ENCODE measurements around the gene ARF6. TPM values are rescaled to one million over a fixed set of nuclear protein-coding genes. Genes with fewer than 3 reads are reported as not detected.

The ARF6 gene
- total RNA-seq, result 10 to 100 TPM; 20.7 to 40.0 (median 30.8) TPM

- H3K27ac ChIP-seq, result peak within 1 kb of the TSS; percentile 96 to 100 (median 98)
- intact Hi-C loops (cut with DNase I; ENCODE audit: low total_unique reads) (loop anchor here (1.0 to 2.0 kb wide), 5 partner anchors 24 to 338 kb away; partner anchors contain the start of genes NEMF and SOS2), in situ Hi-C loops (cut with MboI; ENCODE audit: low sequenced_read_pairs in 4 of 4) (loop anchor here in 1 of 4 donors (10.0 kb wide), 1 partner anchor 112 kb away; no protein-coding TSS in a partner anchor)
- ATAC-seq (peak; percentile 89 to 90), DNase-seq (peak; percentile 98 to 99)
- H3K36me3 ChIP-seq, result peaks cover 0 to 19% of the 10 kb centered on the region in 2 donors
- TF ChIP-seq POLR2A (IDR thresholded peaks at IDR 0.05), result peak; percentile 98 to 99
- TF ChIP-seq, protein P1, sequence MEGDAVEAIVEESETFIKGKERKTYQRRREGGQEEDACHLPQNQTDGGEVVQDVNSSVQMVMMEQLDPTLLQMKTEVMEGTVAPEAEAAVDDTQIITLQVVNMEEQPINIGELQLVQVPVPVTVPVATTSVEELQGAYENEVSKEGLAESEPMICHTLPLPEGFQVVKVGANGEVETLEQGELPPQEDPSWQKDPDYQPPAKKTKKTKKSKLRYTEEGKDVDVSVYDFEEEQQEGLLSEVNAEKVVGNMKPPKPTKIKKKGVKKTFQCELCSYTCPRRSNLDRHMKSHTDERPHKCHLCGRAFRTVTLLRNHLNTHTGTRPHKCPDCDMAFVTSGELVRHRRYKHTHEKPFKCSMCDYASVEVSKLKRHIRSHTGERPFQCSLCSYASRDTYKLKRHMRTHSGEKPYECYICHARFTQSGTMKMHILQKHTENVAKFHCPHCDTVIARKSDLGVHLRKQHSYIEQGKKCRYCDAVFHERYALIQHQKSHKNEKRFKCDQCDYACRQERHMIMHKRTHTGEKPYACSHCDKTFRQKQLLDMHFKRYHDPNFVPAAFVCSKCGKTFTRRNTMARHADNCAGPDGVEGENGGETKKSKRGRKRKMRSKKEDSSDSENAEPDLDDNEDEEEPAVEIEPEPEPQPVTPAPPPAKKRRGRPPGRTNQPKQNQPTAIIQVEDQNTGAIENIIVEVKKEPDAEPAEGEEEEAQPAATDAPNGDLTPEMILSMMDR (IDR thresholded peaks at IDR 0.05 in 4 of 5, conservative IDR thresholded peaks at IDR 0.05 in 1 of 5), result peak in 3 of 5 experiments; percentile 11 to 22 (median 20)
- peaks cover 39 to 46% of the 10 kb centered on the region in 2 donors for H3K4me1 ChIP-seq
- no peaks in the 10 kb centered on the region for H3K9me3 ChIP-seq
- H3K27me3 ChIP-seq, result no peaks in the 10 kb centered on the region
- H3K4me3 ChIP-seq, result peak within 1 kb of the TSS; percentile 66 to 93 (median 89)
Measured at GRCh38 chr14:49892636-49893308, at the start of gene ARF6. TSS of gene ARF6 (plus strand) at chr14:49893082. CDS start at chr14:49893737, 655 bp downstream.

- H3K9me3 ChIP-seq, result no peaks in the 10 kb centered on the region
- peaks cover 0 to 38% of the 10 kb centered on the region in 2 donors for H3K36me3 ChIP-seq
- H3K4me1 ChIP-seq, result peaks cover 34% of the 10 kb centered on the region in 2 donors
- ATAC-seq (no peak), DNase-seq (no peak)
- peak overlapping the region; percentile 92 to 98 (median 96) for H3K27ac ChIP-seq
- H3K27me3 ChIP-seq, result no peaks in the 10 kb centered on the region
- intact Hi-C loops (cut with DNase I; ENCODE audit: low total_unique reads), result no loop called here
- TF ChIP-seq, protein P1 (IDR thresholded peaks at IDR 0.05 in 4 of 5, conservative IDR thresholded peaks at IDR 0.05 in 1 of 5), result no peak
- TF ChIP-seq POLR2A (IDR thresholded peaks at IDR 0.05), result no peak
- H3K4me3 ChIP-seq, result no peak overlapping the region
- in situ Hi-C loops (cut with MboI; ENCODE audit: low sequenced_read_pairs in 4 of 4), result loop anchor here in 2 of 4 donors (25.0 kb wide), 1 partner anchor 212 kb away; the partner anchor contains the start of gene DNAAF2 (in 2 of the 2)
Measured at GRCh38 chr14:49849213-49849847, 43.6 kb upstream of the ARF6 start.

- ATAC-seq (no peak), DNase-seq (no peak)
- Histone ChIP-seq H3K36me3 (peaks cover 0 to 20% of the 10 kb centered on the region in 2 donors), H3K4me3 (peak overlapping the region; percentile 78 to 95 (median 86)), H3K9me3 (no peaks in the 10 kb centered on the region), H3K27me3 (no peaks in the 10 kb centered on the region), H3K27ac (peak overlapping the region; percentile 92 to 98 (median 96)), H3K4me1 (peaks cover 32 to 34% of the 10 kb centered on the region in 2 donors)
- in situ Hi-C loops (cut with MboI; ENCODE audit: low sequenced_read_pairs in 4 of 4) (loop anchor here in 2 of 4 donors (25.0 kb wide), 1 partner anchor 685 kb away; the partner anchor contains the start of gene MAP4K5 (in 2 of the 2)), intact Hi-C loops (cut with DNase I; ENCODE audit: low total_unique reads) (loop anchor here (1.0 to 5.0 kb wide), 4 partner anchors 41 to 265 kb away; partner anchors contain the start of genes ARF6, DNAAF2, KLHDC2 and RPS29)
- TF ChIP-seq, protein P1 (IDR thresholded peaks at IDR 0.05 in 4 of 5, conservative IDR thresholded peaks at IDR 0.05 in 1 of 5), result no peak
- TF ChIP-seq POLR2A (IDR thresholded peaks at IDR 0.05), result no peak
Measured at GRCh38 chr14:49851813-49852212, 41.1 kb upstream of the ARF6 start.

DNA sequence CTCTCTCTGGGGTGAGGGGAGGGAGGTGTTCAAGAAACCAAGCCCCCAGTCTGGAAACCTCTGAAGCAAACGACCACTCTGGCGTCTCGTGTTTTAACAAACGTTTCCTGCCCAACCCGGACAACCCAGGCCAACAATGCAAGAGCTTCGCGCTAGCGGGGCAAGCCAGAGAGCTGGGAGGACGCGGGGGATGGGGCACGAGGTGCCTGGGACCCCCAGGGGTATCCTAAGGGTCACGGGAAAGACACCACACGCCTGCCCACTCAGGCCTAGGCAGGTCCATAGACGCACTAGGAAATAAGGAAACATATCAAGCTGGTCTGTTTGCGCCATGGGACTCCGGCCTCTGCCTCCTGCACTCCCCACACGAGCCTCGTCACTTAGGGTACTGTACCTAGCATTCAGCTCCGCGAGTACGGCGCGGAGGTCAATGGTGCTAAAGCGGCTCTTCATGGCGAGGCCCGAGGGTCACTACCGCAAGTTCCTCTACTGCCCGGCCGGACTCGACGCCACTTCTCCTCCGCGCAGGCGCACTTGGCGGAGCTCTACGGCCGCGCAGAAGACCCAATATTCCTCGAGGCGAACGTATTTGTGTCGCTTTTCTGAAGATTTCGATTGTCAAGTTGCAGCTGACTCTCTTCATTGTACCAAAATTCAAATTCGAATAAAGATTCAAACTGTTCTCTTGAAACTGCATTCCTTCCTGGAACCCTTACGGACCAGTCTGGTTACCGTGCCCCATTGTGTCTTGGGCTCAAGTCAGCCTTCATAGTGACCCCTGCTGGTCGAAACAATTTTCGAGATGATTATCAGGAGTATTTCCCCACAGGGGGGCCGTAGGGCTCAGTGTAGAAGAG lies 40.4 kb upstream of the ARF6 start, which contains the start of gene NEMF:
TSS of gene NEMF (minus strand) at position 488 of the 857 bp plus-strand sequence. CDS start at position 453, 35 bp downstream.
- Histone ChIP-seq H3K27ac (peak within 1 kb of the TSS; percentile 92 to 98 (median 96)), H3K4me3 (peak within 1 kb of the TSS; percentile 78 to 95 (median 86)), H3K9me3 (no peaks in the 10 kb centered on the region), H3K4me1 (peaks cover 37 to 39% of the 10 kb centered on the region in 2 donors), H3K36me3 (peaks cover 0 to 20% of the 10 kb centered on the region in 2 donors), H3K27me3 (no peaks in the 10 kb centered on the region)
- in situ Hi-C loops (cut with MboI; ENCODE audit: low sequenced_read_pairs in 4 of 4) (loop anchor here in 2 of 4 donors (25.0 kb wide), 1 partner anchor 685 kb away; the partner anchor contains the start of gene MAP4K5 (in 2 of the 2)), intact Hi-C loops (cut with DNase I; ENCODE audit: low total_unique reads) (loop anchor here (1.0 to 5.0 kb wide), 4 partner anchors 41 to 265 kb away; partner anchors contain the start of genes ARF6, DNAAF2, KLHDC2 and RPS29)
- DNase-seq, result peak; percentile 71 to 83
- TF ChIP-seq, protein P1 (IDR thresholded peaks at IDR 0.05 in 4 of 5, conservative IDR thresholded peaks at IDR 0.05 in 1 of 5), result peak; percentile 76 to 92 (median 78)
- TF ChIP-seq POLR2A (IDR thresholded peaks at IDR 0.05), result peak; percentile 79 to 82
- peak; percentile 81 for ATAC-seq

Measured in gastrocnemius medialis (tissue), 4 donors.